ENCODE results near the gene SELP. TPM values are rescaled to one million over a fixed set of nuclear protein-coding genes. Genes with fewer than 3 reads are reported as not detected.

SELP gene
- polyA plus RNA-seq, 1 donor (not counting 4 experiments of a cell fraction or from before 2014, with no cell fraction given), result 0.09 TPM

- no peaks in the 10 kb centered on the region for H3K4me1 ChIP-seq (ENCODE audit: control insufficient read depth, extremely low read depth, insufficient read depth, low read length)
- no peak overlapping the region for H2AFZ ChIP-seq (ENCODE audit: control insufficient read depth, low read length)
- DNase-seq (ENCODE audit: low read depth, low spot score) (no peak), FAIRE-seq (no peak)
- H3K9me3 ChIP-seq (ENCODE audit: control insufficient read depth, low read depth, low read length), result no peaks in the 10 kb centered on the region
- no peaks in the 10 kb centered on the region for H3K36me3 ChIP-seq (ENCODE audit: control insufficient read depth in 2 of 2, extremely low read depth in 1 of 2, insufficient read depth in 2 of 2, low read length in 2 of 2)
- TF ChIP-seq CTCF (optimal IDR thresholded peaks at IDR 0.05 in 1 of 3, IDR thresholded peaks at IDR 0.05 in 1 of 3, conservative IDR thresholded peaks at IDR 0.05 in 1 of 3; ENCODE audit: extremely low read depth in 1 of 3, insufficient read depth in 2 of 3, low read length in 3 of 3) (no peak), EZH2 (IDR thresholded peaks at IDR 0.05; ENCODE audit: low read length) (no peak)
- dilution Hi-C loops (cut with MboI; ENCODE audit: extremely low pct_ligation_motif_present, low sequenced_read_pairs), result no loop called here
- no peaks in the 10 kb centered on the region for H3K79me2 ChIP-seq (ENCODE audit: control insufficient read depth, insufficient read depth, low read length)
- no peak overlapping the region for H3K4me2 ChIP-seq (ENCODE audit: control insufficient read depth, extremely low read depth, insufficient read depth, low read depth, low read length)
- no peak overlapping the region for H3K9ac ChIP-seq (ENCODE audit: control insufficient read depth, extremely low read depth, insufficient read depth, low read length)
- H3K27me3 ChIP-seq (ENCODE audit: control insufficient read depth, extremely low read depth, insufficient read depth, low read length), result no peaks in the 10 kb centered on the region
- H3K9me1 ChIP-seq (ENCODE audit: control insufficient read depth, extremely low read depth, insufficient read depth, low read length), result no peaks in the 10 kb centered on the region
- H3K4me3 ChIP-seq (ENCODE audit: control insufficient read depth in 2 of 3, extremely low read depth in 1 of 3, insufficient read depth in 2 of 3, low read depth in 1 of 3, low read length in 3 of 3), result no peak overlapping the region
- no peaks in the 10 kb centered on the region for H4K20me1 ChIP-seq (ENCODE audit: control insufficient read depth, extremely low read depth, insufficient read depth, low read length)
- no peak overlapping the region for H3K27ac ChIP-seq (ENCODE audit: control insufficient read depth, insufficient read depth, low read length)
Measured at GRCh38 chr1:169653873-169654272, 23.9 kb upstream of the SELP start.

GRCh38 chr1:169651035-169651434, 21.1 kb upstream of the SELP start:
- Histone ChIP-seq H3K9ac (ENCODE audit: control insufficient read depth, extremely low read depth, insufficient read depth, low read length) (no peak overlapping the region), H3K9me3 (ENCODE audit: control insufficient read depth, low read depth, low read length) (no peaks in the 10 kb centered on the region), H4K20me1 (ENCODE audit: control insufficient read depth, extremely low read depth, insufficient read depth, low read length) (no peaks in the 10 kb centered on the region), H2AFZ (ENCODE audit: control insufficient read depth, low read length) (no peak overlapping the region), H3K79me2 (ENCODE audit: control insufficient read depth, insufficient read depth, low read length) (no peaks in the 10 kb centered on the region), H3K4me3 (ENCODE audit: control insufficient read depth in 2 of 3, extremely low read depth in 1 of 3, insufficient read depth in 2 of 3, low read depth in 1 of 3, low read length in 3 of 3) (no peak overlapping the region), H3K27me3 (ENCODE audit: control insufficient read depth, extremely low read depth, insufficient read depth, low read length) (peaks cover 3% of the 10 kb centered on the region), H3K4me1 (ENCODE audit: control insufficient read depth, extremely low read depth, insufficient read depth, low read length) (no peaks in the 10 kb centered on the region), H3K4me2 (ENCODE audit: control insufficient read depth, extremely low read depth, insufficient read depth, low read depth, low read length) (no peak overlapping the region), H3K9me1 (ENCODE audit: control insufficient read depth, extremely low read depth, insufficient read depth, low read length) (no peaks in the 10 kb centered on the region), H3K36me3 (ENCODE audit: control insufficient read depth in 2 of 2, extremely low read depth in 1 of 2, insufficient read depth in 2 of 2, low read length in 2 of 2) (no peaks in the 10 kb centered on the region), H3K27ac (ENCODE audit: control insufficient read depth, insufficient read depth, low read length) (no peak overlapping the region)
- FAIRE-seq, result no peak
- no peak for DNase-seq (ENCODE audit: low read depth, low spot score)
- TF ChIP-seq EZH2 (IDR thresholded peaks at IDR 0.05; ENCODE audit: low read length), result no peak
- dilution Hi-C loops (cut with MboI; ENCODE audit: extremely low pct_ligation_motif_present, low sequenced_read_pairs), result no loop called here

- no peak for TF ChIP-seq CTCF (optimal IDR thresholded peaks at IDR 0.05 in 1 of 3, IDR thresholded peaks at IDR 0.05 in 1 of 3, conservative IDR thresholded peaks at IDR 0.05 in 1 of 3; ENCODE audit: extremely low read depth in 1 of 3, insufficient read depth in 2 of 3, low read length in 3 of 3)
- TF ChIP-seq EZH2 (IDR thresholded peaks at IDR 0.05; ENCODE audit: low read length), result no peak
- no peak overlapping the region for H3K9ac ChIP-seq (ENCODE audit: control insufficient read depth, extremely low read depth, insufficient read depth, low read length)
- H3K79me2 ChIP-seq (ENCODE audit: control insufficient read depth, insufficient read depth, low read length), result no peaks in the 10 kb centered on the region
- no peaks in the 10 kb centered on the region for H4K20me1 ChIP-seq (ENCODE audit: control insufficient read depth, extremely low read depth, insufficient read depth, low read length)
- peaks cover 3% of the 10 kb centered on the region for H3K27me3 ChIP-seq (ENCODE audit: control insufficient read depth, extremely low read depth, insufficient read depth, low read length)
- H3K4me3 ChIP-seq (ENCODE audit: control insufficient read depth in 2 of 3, extremely low read depth in 1 of 3, insufficient read depth in 2 of 3, low read depth in 1 of 3, low read length in 3 of 3), result no peak overlapping the region
- no peak for FAIRE-seq
- H3K4me1 ChIP-seq (ENCODE audit: control insufficient read depth, extremely low read depth, insufficient read depth, low read length), result no peaks in the 10 kb centered on the region
- no peak overlapping the region for H3K4me2 ChIP-seq (ENCODE audit: control insufficient read depth, extremely low read depth, insufficient read depth, low read depth, low read length)
- no peak overlapping the region for H2AFZ ChIP-seq (ENCODE audit: control insufficient read depth, low read length)
- H3K9me1 ChIP-seq (ENCODE audit: control insufficient read depth, extremely low read depth, insufficient read depth, low read length), result no peaks in the 10 kb centered on the region
- DNase-seq (ENCODE audit: low read depth, low spot score), result no peak
- no peaks in the 10 kb centered on the region for H3K36me3 ChIP-seq (ENCODE audit: control insufficient read depth in 2 of 2, extremely low read depth in 1 of 2, insufficient read depth in 2 of 2, low read length in 2 of 2)
- dilution Hi-C loops (cut with MboI; ENCODE audit: extremely low pct_ligation_motif_present, low sequenced_read_pairs), result no loop called here
- no peak overlapping the region for H3K27ac ChIP-seq (ENCODE audit: control insufficient read depth, insufficient read depth, low read length)
- H3K9me3 ChIP-seq (ENCODE audit: control insufficient read depth, low read depth, low read length), result no peaks in the 10 kb centered on the region
Measured at GRCh38 chr1:169650551-169650950, 20.6 kb upstream of the SELP start.
